HCT116 (cell line): ENCODE results near the gene HEXD. TPM values are rescaled to one million over a fixed set of nuclear protein-coding genes. Genes with fewer than 3 reads are reported as not detected.
"Not testable (repeated sequence)": the region's sequence is repeated elsewhere in the genome, so short reads cannot be mapped to it uniquely, and the experiment has no call there.

Experiments used
- ATAC-seq: fragments of 200-7000 bp; cut with Tn5 transposase; 2 replicates; pipeline ENCODE4 v1.9.1; 2020; ENCODE audit warnings: mild to moderate bottlenecking, moderate library complexity
- BruUV-seq: library from RNA; stranded (reverse); fragments of 400-500 nt; replicated peaks from 2 replicates; lab custom pipeline; 2021; lab: Mats Ljungman, UMichigan
- CTCF ChIA-PET: fragments of 300-600 bp; sonication (Branson Sonifier 250); formaldehyde crosslinking; loops from one replicate; lab custom pipeline; 2021; ENCODE audit warnings: antibody characterized with exemption; lab: Charles Lee
- POLR2A ChIA-PET: fragments of 300-600, 350-600 bp; sonication (Branson Sonifier 250); formaldehyde crosslinking; loops from one replicate; lab custom pipeline; 2021; ENCODE audit warnings: antibody characterized with exemption; lab: Charles Lee
- RAD21 ChIA-PET, 2 experiments: fragments of 300-600 bp; sonication (Branson Sonifier 250); formaldehyde crosslinking; loops; one replicate each; lab custom pipeline; 2023; ENCODE audit warnings: low total read pairs in 2 of 2; ENCODE audit not compliant: uncharacterized antibody in 2 of 2, unreplicated experiment in 2 of 2, low non-redundant PET in 1 of 2; lab: Charles Lee
- DNase-seq: peaks from one replicate; pipeline ENCODE4 v3.0.0-alpha.2; 2010; ENCODE audit warnings: low read depth, low spot score
- H2AFZ ChIP-seq: fragments of 200-600 bp; shearing (Covaris generic), sonication (generic); 2 replicates; pipeline ENCODE4 v1.6.1; 2017; ENCODE audit warnings: low read depth, mixed run types, mixed read lengths, antibody characterized with exemption, low read length; ENCODE audit not compliant: poor library complexity, severe bottlenecking
- H3K27ac ChIP-seq: 2 replicates; pipeline ENCODE4 v1.5.1; 2012; ENCODE audit warnings: low read depth, low read length
- H3K27me3 ChIP-seq: fragments of 200-600 bp; sonication (generic); 2 replicates; pipeline ENCODE4 v1.6.1; 2016; ENCODE audit warnings: mixed run types, low read length, mixed read lengths; ENCODE audit not compliant: insufficient read depth
- H3K36me3 ChIP-seq, 2 experiments: fragments of 200-500 bp in 1 of 2; fragments of 200-600 bp in 1 of 2; sonication (Bioruptor generic) in 1 of 2; sonication (generic) in 1 of 2; 2 replicates each; pipeline versions ENCODE4 v1.5.1 to v1.6.1; 2014 to 2016; ENCODE audit warnings: low read length in 2 of 2, inconsistent platforms in 1 of 2, mixed read lengths in 1 of 2, mixed run types in 1 of 2; ENCODE audit not compliant: insufficient read depth in 2 of 2, control insufficient read depth in 1 of 2
- H3K4me1 ChIP-seq, 2 experiments: fragments of 200-600 bp in 1 of 2; sonication (generic) in 1 of 2; 2 replicates each; pipeline versions ENCODE4 v1.5.1 to v1.6.1; 2012 to 2017; ENCODE audit warnings: low read length in 2 of 2, inconsistent platforms in 1 of 2, mild to moderate bottlenecking in 1 of 2, mixed read lengths in 1 of 2, mixed run types in 1 of 2, moderate library complexity in 1 of 2; ENCODE audit not compliant: insufficient read depth in 2 of 2, control insufficient read depth in 1 of 2
- H3K4me2 ChIP-seq: fragments of 200-600 bp; sonication (generic); 2 replicates; pipeline ENCODE4 v1.6.1; 2017; ENCODE audit warnings: mixed run types, low read length, mixed read lengths
- H3K4me3 ChIP-seq, 2 experiments: fragments of 200-600 bp in 1 of 2; sonication (generic) in 1 of 2; replicated peaks in 1 of 2; 2 replicates each; pipeline ENCODE4 v1.5.1; 2011 to 2016; ENCODE audit warnings: low read length in 2 of 2, control low read depth in 1 of 2, low read depth in 1 of 2, mild to moderate bottlenecking in 1 of 2, mixed read lengths in 1 of 2, mixed run types in 1 of 2
- H3K79me2 ChIP-seq: fragments of 200-600 bp; sonication (generic); 2 replicates; pipeline ENCODE4 v1.6.1; 2017; ENCODE audit warnings: mild to moderate bottlenecking, mixed run types, low read length, moderate library complexity, mixed read lengths; ENCODE audit not compliant: insufficient read depth
- H3K9ac ChIP-seq: fragments of 200-600 bp; sonication (generic); 2 replicates; pipeline ENCODE4 v1.6.1; 2016; ENCODE audit warnings: low read length, mixed read lengths
- H3K9me2 ChIP-seq: fragments of 200-600 bp; sonication (generic), shearing (Covaris generic); 2 replicates; pipeline ENCODE4 v1.6.1; 2017; ENCODE audit warnings: mixed run types, mild to moderate bottlenecking, moderate library complexity; ENCODE audit not compliant: insufficient read depth
- H3K9me3 ChIP-seq, 2 experiments: fragments of 200-500 bp in 1 of 2; fragments of 200-600 bp in 1 of 2; sonication (Bioruptor generic) in 1 of 2; sonication (generic) in 1 of 2; 2 replicates each; pipeline ENCODE4 v1.6.1; 2014 to 2017; ENCODE audit warnings: low read length in 2 of 2, mixed read lengths in 2 of 2, inconsistent platforms in 1 of 2, low read depth in 1 of 2, mild to moderate bottlenecking in 1 of 2, mixed run types in 1 of 2, moderate library complexity in 1 of 2; ENCODE audit not compliant: control insufficient read depth in 1 of 2, insufficient read depth in 1 of 2
- H4K20me1 ChIP-seq: fragments of 200-600 bp; sonication (generic), shearing (Covaris generic); 2 replicates; pipeline ENCODE4 v1.6.1; 2017; ENCODE audit warnings: mixed run types, mild to moderate bottlenecking, moderate library complexity; ENCODE audit not compliant: insufficient read depth
- CBX3 ChIP-seq: IDR thresholded peaks from 2 replicates; pipeline ENCODE4 v1.6.1; 2012; ENCODE audit warnings: low read depth
- CEBPB ChIP-seq: IDR thresholded peaks from 2 replicates; pipeline ENCODE4 v1.6.1; 2012; ENCODE audit warnings: low read depth
- CTCF ChIP-seq, 3 experiments: fragments of 200-600 bp in 1 of 3; sonication (generic) in 1 of 3; IDR thresholded peaks in 2 of 3; conservative IDR thresholded peaks in 1 of 3; 2 replicates each; pipeline ENCODE4 v1.5.1; 2012 to 2017; ENCODE audit warnings: low read depth in 2 of 3, low read length in 2 of 3, antibody characterized with exemption in 1 of 3, borderline replicate concordance in 1 of 3, control low read depth in 1 of 3, mild to moderate bottlenecking in 1 of 3, mixed read lengths in 1 of 3, mixed run types in 1 of 3, moderate library complexity in 1 of 3; ENCODE audit not compliant: insufficient read depth in 1 of 3
- EZH2 ChIP-seq: fragments of 200-600 bp; sonication (generic); IDR thresholded peaks from 2 replicates; pipeline ENCODE4 v1.6.1; 2017; ENCODE audit warnings: antibody characterized with exemption, mixed run types
- JUND ChIP-seq: IDR thresholded peaks from 2 replicates; pipeline ENCODE4 v1.6.1; 2012
- POLR2A ChIP-seq: IDR thresholded peaks from 2 replicates; pipeline ENCODE4 v1.7.0; 2011; ENCODE audit warnings: borderline replicate concordance; ENCODE audit not compliant: insufficient read depth, insufficient read length; ENCODE audit errors: extremely low read depth
- RAD21 ChIP-seq: IDR thresholded peaks from 2 replicates; pipeline ENCODE4 v1.6.1; 2012; ENCODE audit warnings: low read depth, mild to moderate bottlenecking
- SIN3A ChIP-seq: IDR thresholded peaks from 2 replicates; pipeline ENCODE4 v1.6.1; 2012; ENCODE audit warnings: low read depth
- SP1 ChIP-seq: IDR thresholded peaks from 2 replicates; pipeline ENCODE4 v1.6.1; 2012; ENCODE audit warnings: low read depth
- TCF7L2 ChIP-seq: IDR thresholded peaks from 2 replicates; pipeline ENCODE4 v1.7.0; 2011; ENCODE audit warnings: borderline replicate concordance, inconsistent platforms; ENCODE audit not compliant: insufficient read depth, insufficient read length; ENCODE audit errors: extremely low read depth
- YY1 ChIP-seq: IDR thresholded peaks from 2 replicates; pipeline ENCODE4 v1.6.1; 2011; ENCODE audit warnings: low read length, low read depth, moderate library complexity, mild to moderate bottlenecking; ENCODE audit not compliant: insufficient replicate concordance; ENCODE audit errors: extremely low read depth
- ZFX ChIP-seq: fragments of 450-650 bp; IDR thresholded peaks from 2 replicates; pipeline ENCODE4 v1.6.1; 2017
- ZNF274 ChIP-seq: fragments of 200-500 bp; sonication (Bioruptor generic); IDR thresholded peaks from 2 replicates; pipeline ENCODE4 v1.6.1; 2014; ENCODE audit warnings: mild to moderate bottlenecking, low read depth, low read length, inconsistent platforms
- intact Hi-C: fragments of 100-400 bp; cut with micrococcal nuclease; formaldehyde crosslinking; loops from 2 replicates; pipeline ENCODE4 v1.10.0; 2022
- total RNA-seq: library from RNA; stranded (reverse); gene quantifications from one replicate; pipeline ENCODE4 v1.2.1, GENCODE V29; 2021; ENCODE audit not compliant: unreplicated experiment
- TF ChIP-seq, protein P1 (sequence below): IDR thresholded peaks from 2 replicates; pipeline ENCODE4 v1.6.1; 2012

HEXD gene
- total RNA-seq, 1 experiment from 2014 or later, result 45.2 TPM

GRCh38 chr17:82380860-82381702, 37.1 kb upstream of the HEXD start:
- no peaks in the 10 kb centered on the region for H3K9me3 ChIP-seq
- RAD21 ChIA-PET, result no interaction called here
- ATAC-seq, result no peak
- no peaks in the 10 kb centered on the region for H3K36me3 ChIP-seq
- no peaks in the 10 kb centered on the region for H3K27me3 ChIP-seq
- POLR2A ChIA-PET, result no interaction called here
- no peak overlapping the region for H3K9ac ChIP-seq
- no TSS peak for BruUV-seq
- CTCF ChIA-PET, result no interaction called here
- no peak for DNase-seq
- H3K4me2 ChIP-seq, result no peak overlapping the region
- intact Hi-C loops, result no loop called here
- TF ChIP-seq CTCF (IDR thresholded peaks at IDR 0.05 in 2 of 3, conservative IDR thresholded peaks at IDR 0.05 in 1 of 3; ENCODE audit: borderline replicate concordance in 1 of 3, insufficient read depth in 1 of 3, low read depth in 2 of 3, low read length in 2 of 3), result no peak
- TF ChIP-seq, protein P1, sequence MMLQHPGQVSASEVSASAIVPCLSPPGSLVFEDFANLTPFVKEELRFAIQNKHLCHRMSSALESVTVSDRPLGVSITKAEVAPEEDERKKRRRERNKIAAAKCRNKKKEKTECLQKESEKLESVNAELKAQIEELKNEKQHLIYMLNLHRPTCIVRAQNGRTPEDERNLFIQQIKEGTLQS, result no peak
- TF ChIP-seq TCF7L2, result no peak
- no peak for TF ChIP-seq ZNF274
- no peak for TF ChIP-seq SIN3A
- no peak for TF ChIP-seq JUND
- no peak for TF ChIP-seq RAD21
- no peak for TF ChIP-seq EZH2
- no peak for TF ChIP-seq SP1
- no peak for TF ChIP-seq YY1
- no peak for TF ChIP-seq ZFX
- TF ChIP-seq POLR2A, result no peak
- TF ChIP-seq CEBPB, result no peak
- TF ChIP-seq CBX3, result no peak
- H3K4me1 ChIP-seq, result peaks cover 15 to 20% of the 10 kb centered on the region in 2 experiments
- no peak overlapping the region for H3K4me3 ChIP-seq
- no peak overlapping the region for H2AFZ ChIP-seq
- H3K27ac ChIP-seq, result no peak overlapping the region
- no peaks in the 10 kb centered on the region for H3K9me2 ChIP-seq
- no peaks in the 10 kb centered on the region for H4K20me1 ChIP-seq
- H3K79me2 ChIP-seq, result no peaks in the 10 kb centered on the region

- H3K79me2 ChIP-seq, H2AFZ ChIP-seq, H3K4me3 ChIP-seq, BruUV-seq, H3K27me3 ChIP-seq, CTCF ChIA-PET, POLR2A ChIA-PET, intact Hi-C loops, H3K27ac ChIP-seq, H3K9ac ChIP-seq, RAD21 ChIA-PET, ATAC-seq, H4K20me1 ChIP-seq, H3K9me3 ChIP-seq, H3K4me2 ChIP-seq, H3K36me3 ChIP-seq, H3K9me2 ChIP-seq, DNase-seq: not testable (repeated sequence)
- peaks cover 15 to 20% of the 10 kb centered on the region in 2 experiments for H3K4me1 ChIP-seq
Observed at GRCh38 chr17:82381703-82382009, 36.5 kb upstream of the HEXD start.
